GM21825 (cell line): ENCODE data around the gene PLAC8L1.

ENCODE experiments used
- ATAC-seq: cut with Tn5 transposase; IDR thresholded peaks from one replicate; pipeline ENCODE4 v1.9.1; 2021; ENCODE audit warnings: mild to moderate bottlenecking, moderate library complexity; ENCODE audit not compliant: unreplicated experiment

Gene PLAC8L1

GRCh38 chr5:146047396-146047795, 58.0 kb downstream of the PLAC8L1 start:
- ATAC-seq: no peak

- no peak for ATAC-seq
These were observed 61.7 kb downstream of the PLAC8L1 start for GRCh38 chr5:146043722-146044121.

GRCh38 chr5:146042628-146043279, 62.6 kb downstream of the PLAC8L1 start:
- no peak for ATAC-seq

- peak; percentile 63 for ATAC-seq
These were observed 64.1 kb downstream of the PLAC8L1 start for GRCh38 chr5:146041180-146041789.

GRCh38 chr5:146040527-146040926, 64.8 kb downstream of the PLAC8L1 start:
- ATAC-seq: no peak

- no peak for ATAC-seq
These were observed 66.0 kb downstream of the PLAC8L1 start for GRCh38 chr5:146039420-146039819.

GRCh38 chr5:146034605-146035004, 70.8 kb downstream of the PLAC8L1 start:
- no peak for ATAC-seq
